HG03520 (cell line): ENCODE data around the gene GPHN.

Experiments
- ATAC-seq: cut with Tn5 transposase; IDR thresholded peaks from one replicate; pipeline ENCODE4 v1.9.1; 2021; ENCODE audit warnings: mild to moderate bottlenecking, moderate library complexity; ENCODE audit not compliant: unreplicated experiment

The GPHN gene

DNA sequence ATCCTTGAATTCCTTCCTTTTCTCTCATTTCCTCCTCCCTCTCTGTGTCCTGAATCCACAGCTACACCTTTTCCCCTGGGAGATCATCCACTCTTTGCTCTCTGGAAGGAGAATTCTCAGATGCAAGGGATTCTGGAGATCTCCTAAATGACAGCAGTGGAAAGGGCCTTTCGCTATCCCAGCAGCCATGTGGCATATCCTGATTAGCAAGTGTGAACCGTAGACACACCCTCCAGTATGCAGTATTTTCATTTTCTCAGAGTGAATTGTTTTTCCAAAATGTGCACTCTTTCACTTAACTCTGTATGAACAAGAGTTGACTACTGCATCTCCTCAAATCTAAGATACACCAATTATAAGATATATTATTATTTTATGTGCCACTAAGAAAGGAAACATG, 687.3 kb downstream of the GPHN start:
- ATAC-seq, result no peak

GRCh38 chr14:67199016-67199415, 691.1 kb downstream of the GPHN start:
- no peak for ATAC-seq

- ATAC-seq, result no peak
These were observed 699.9 kb downstream of the GPHN start for GRCh38 chr14:67207810-67208209.

- no peak for ATAC-seq
These were observed 710.2 kb downstream of the GPHN start for GRCh38 chr14:67218126-67218525.

DNA sequence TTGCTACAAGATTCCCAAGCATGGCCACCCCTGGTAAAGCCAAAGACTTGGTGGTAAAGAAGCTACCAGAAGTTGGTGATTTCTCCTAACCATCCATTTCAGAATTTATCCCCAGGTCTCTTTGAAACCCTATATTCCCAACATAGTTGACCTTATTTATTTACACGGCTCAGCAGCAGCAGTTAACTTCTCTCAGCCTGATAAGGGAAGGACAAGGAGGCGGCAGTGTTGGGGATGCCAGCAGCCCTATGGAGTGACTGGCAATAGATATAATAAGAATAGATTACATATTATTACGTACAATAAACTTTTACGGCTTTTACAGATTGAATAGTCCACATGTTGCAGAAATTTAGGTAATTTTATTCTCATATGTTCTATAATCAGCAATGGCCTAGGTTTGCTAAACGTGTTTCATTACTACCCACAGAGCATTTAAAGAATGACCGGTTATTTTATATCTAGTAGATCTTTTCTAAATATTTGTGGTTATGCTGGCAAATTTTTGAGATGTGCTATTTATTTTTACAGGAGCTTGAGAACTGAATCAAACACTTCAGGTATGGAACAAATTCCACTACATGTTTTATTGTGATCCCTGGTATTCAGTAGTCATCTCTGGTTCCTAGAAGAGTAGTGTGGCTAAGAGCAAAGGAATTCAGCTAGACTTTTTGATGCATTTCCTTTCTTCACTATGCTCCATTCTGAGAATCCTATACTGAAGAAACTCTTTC, 713.5 kb downstream of the GPHN start:
- ATAC-seq, result no peak

- no peak for ATAC-seq
These were observed 714.0 kb downstream of the GPHN start for GRCh38 chr14:67221982-67222328.

DNA sequence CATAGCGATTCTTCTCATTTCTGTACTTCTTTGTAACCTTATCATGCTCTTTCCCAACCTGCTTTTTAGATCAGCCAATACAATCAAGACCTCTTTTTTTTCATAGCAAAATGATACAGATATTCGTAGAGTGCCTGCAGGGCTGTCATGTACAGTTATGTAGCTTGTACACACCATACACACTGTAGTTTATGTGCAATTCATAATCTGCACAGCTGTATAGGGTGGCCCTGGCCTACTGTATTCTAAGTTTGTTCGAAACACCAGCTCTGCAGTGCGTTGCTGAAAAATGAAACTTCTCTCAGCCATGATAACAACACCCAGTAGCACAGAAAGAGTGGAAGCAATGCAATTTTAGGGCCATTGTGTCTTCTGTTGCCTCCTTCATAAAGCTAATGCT, 717.6 kb downstream of the GPHN start:
- ATAC-seq, result no peak

- no peak for ATAC-seq
These were observed 720.5 kb downstream of the GPHN start for GRCh38 chr14:67228325-67228984.
